Measurements from ENCODE around the gene LMLN.
"Not testable (repeated sequence)": the region's sequence is repeated elsewhere in the genome, so short reads cannot be mapped to it uniquely, and the experiment has no call there.

The LMLN gene

GRCh38 chr3:197959500-197959890, 522 bp upstream of the LMLN start:
- no peak for TF ChIP-seq CTCF (IDR thresholded peaks at IDR 0.05; ENCODE audit: insufficient read depth, low read depth, low read length, missing control alignments)
- no peak for DNase-seq (ENCODE audit: low read depth)
- peak overlapping the region; percentile 89 for H3K4me3 ChIP-seq (ENCODE audit: low read depth, low read length)

- no peak for DNase-seq (ENCODE audit: low read depth)
- H3K4me3 ChIP-seq (ENCODE audit: low read depth, low read length): peak overlapping the region; percentile 90
- TF ChIP-seq CTCF (IDR thresholded peaks at IDR 0.05; ENCODE audit: insufficient read depth, low read depth, low read length, missing control alignments): no peak
These were observed 921 bp downstream of the LMLN start for GRCh38 chr3:197960694-197961581.

GRCh38 chr3:197961582-197961945, 1.5 kb downstream of the LMLN start:
- H3K4me3 ChIP-seq (ENCODE audit: low read depth, low read length): no peak overlapping the region
- no peak for DNase-seq (ENCODE audit: low read depth)
- TF ChIP-seq CTCF (IDR thresholded peaks at IDR 0.05; ENCODE audit: insufficient read depth, low read depth, low read length, missing control alignments): no peak

GRCh38 chr3:197963019-197963637, 3.1 kb downstream of the LMLN start:
- TF ChIP-seq CTCF (IDR thresholded peaks at IDR 0.05; ENCODE audit: insufficient read depth, low read depth, low read length, missing control alignments): no peak

GRCh38 chr3:197967337-197967989, 7.4 kb downstream of the LMLN start:
- H3K4me3 ChIP-seq (ENCODE audit: low read depth, low read length); DNase-seq (ENCODE audit: low read depth): not testable (repeated sequence)

More at GRCh38 chr3:197963019-197963637, 3.1 kb downstream of the LMLN start:
- no peak overlapping the region for H3K4me3 ChIP-seq (ENCODE audit: low read depth, low read length)
- no peak for DNase-seq (ENCODE audit: low read depth)

- no peak for DNase-seq (ENCODE audit: low read depth)
- TF ChIP-seq CTCF (IDR thresholded peaks at IDR 0.05; ENCODE audit: insufficient read depth, low read depth, low read length, missing control alignments): no peak
- H3K4me3 ChIP-seq (ENCODE audit: low read depth, low read length): no peak overlapping the region
These were observed 10.6 kb downstream of the LMLN start for GRCh38 chr3:197970588-197970987.

GRCh38 chr3:197974016-197974415, 14.0 kb downstream of the LMLN start:
- DNase-seq (ENCODE audit: low read depth): no peak
- TF ChIP-seq CTCF (IDR thresholded peaks at IDR 0.05; ENCODE audit: insufficient read depth, low read depth, low read length, missing control alignments): no peak
- H3K4me3 ChIP-seq (ENCODE audit: low read depth, low read length): no peak overlapping the region
